HepG2 (cell line): Measurements from ENCODE around the gene UBTD1. TPM values are rescaled to one million over a fixed set of nuclear protein-coding genes. Genes with fewer than 3 reads are reported as not detected.

Experiments
- ZNF589 ChIP-seq: sonication (generic); formaldehyde crosslinking; conservative IDR thresholded peaks from 2 replicates; pipeline ENCODE4 v1.8.0; 2022; ENCODE audit warnings: mild to moderate bottlenecking, moderate library complexity, missing genetic modification reagents
- ZNF782 ChIP-seq: sonication (generic); formaldehyde crosslinking; IDR thresholded peaks from 2 replicates; pipeline ENCODE4 v1.4.0; 2020; ENCODE audit warnings: missing genetic modification reagents, mild to moderate bottlenecking, borderline replicate concordance
- polyA plus RNA-seq, 8 experiments: library from polyadenylated mRNA; depleted of rRNA in 3 of 8; stranded (reverse) in 7 of 8; unstranded in 1 of 8; fragments of >200 nt; fragmentation: Illumina TruSeq in 4 of 8; extraction: Trizol in 4 of 8; gene quantifications; 2 replicates each; pipeline versions ENCODE4 v1.2.1 to v1.2.3, GENCODE V29; 2011 to 2016; ENCODE audit warnings: low read depth in 4 of 8, missing spikeins in 1 of 8, mixed read lengths in 1 of 8; ENCODE audit not compliant: insufficient read depth in 1 of 8
- total RNA-seq, 5 experiments: library from RNA; depleted of rRNA; stranded (reverse); fragments of >200 nt; fragmentation: Illumina TruSeq; extraction: Trizol; gene quantifications; 2 replicates each; pipeline ENCODE4 v1.2.3, GENCODE V29; 2016; ENCODE audit warnings: low read depth in 1 of 5
- TF ChIP-seq, protein P1 (sequence below): sonication (generic); formaldehyde crosslinking; IDR thresholded peaks from 2 replicates; pipeline ENCODE4 v1.5.0; 2020; ENCODE audit warnings: mild to moderate bottlenecking, missing genetic modification reagents, borderline replicate concordance

Gene UBTD1
- total and polyA plus RNA-seq, 2 of the 13 experiments (the other 11 are each of a cell fraction or from before 2014, with no cell fraction given): 7.9 to 10.0 TPM

DNA sequence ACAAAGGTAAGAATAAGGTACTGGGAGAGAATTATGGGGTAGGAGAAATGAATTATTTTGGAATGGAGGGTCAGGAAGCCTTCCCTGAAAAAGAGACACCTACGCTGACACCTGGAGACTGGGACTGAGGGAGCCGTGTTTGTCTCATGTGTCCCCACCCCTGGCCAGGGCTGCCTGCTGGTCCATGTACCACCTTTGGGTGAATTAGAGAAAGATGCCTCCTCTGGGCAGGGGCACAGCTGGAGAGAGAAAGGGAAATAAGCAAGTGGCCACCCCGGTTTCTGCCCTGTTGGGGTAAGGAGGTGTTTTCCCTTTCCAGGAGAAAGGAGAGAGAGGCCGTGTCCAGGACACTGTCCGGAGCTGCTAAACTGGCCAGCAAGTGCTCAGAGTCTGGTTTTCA is 21.8 kb downstream of the UBTD1 start (continued):
- TF ChIP-seq, protein P1, sequence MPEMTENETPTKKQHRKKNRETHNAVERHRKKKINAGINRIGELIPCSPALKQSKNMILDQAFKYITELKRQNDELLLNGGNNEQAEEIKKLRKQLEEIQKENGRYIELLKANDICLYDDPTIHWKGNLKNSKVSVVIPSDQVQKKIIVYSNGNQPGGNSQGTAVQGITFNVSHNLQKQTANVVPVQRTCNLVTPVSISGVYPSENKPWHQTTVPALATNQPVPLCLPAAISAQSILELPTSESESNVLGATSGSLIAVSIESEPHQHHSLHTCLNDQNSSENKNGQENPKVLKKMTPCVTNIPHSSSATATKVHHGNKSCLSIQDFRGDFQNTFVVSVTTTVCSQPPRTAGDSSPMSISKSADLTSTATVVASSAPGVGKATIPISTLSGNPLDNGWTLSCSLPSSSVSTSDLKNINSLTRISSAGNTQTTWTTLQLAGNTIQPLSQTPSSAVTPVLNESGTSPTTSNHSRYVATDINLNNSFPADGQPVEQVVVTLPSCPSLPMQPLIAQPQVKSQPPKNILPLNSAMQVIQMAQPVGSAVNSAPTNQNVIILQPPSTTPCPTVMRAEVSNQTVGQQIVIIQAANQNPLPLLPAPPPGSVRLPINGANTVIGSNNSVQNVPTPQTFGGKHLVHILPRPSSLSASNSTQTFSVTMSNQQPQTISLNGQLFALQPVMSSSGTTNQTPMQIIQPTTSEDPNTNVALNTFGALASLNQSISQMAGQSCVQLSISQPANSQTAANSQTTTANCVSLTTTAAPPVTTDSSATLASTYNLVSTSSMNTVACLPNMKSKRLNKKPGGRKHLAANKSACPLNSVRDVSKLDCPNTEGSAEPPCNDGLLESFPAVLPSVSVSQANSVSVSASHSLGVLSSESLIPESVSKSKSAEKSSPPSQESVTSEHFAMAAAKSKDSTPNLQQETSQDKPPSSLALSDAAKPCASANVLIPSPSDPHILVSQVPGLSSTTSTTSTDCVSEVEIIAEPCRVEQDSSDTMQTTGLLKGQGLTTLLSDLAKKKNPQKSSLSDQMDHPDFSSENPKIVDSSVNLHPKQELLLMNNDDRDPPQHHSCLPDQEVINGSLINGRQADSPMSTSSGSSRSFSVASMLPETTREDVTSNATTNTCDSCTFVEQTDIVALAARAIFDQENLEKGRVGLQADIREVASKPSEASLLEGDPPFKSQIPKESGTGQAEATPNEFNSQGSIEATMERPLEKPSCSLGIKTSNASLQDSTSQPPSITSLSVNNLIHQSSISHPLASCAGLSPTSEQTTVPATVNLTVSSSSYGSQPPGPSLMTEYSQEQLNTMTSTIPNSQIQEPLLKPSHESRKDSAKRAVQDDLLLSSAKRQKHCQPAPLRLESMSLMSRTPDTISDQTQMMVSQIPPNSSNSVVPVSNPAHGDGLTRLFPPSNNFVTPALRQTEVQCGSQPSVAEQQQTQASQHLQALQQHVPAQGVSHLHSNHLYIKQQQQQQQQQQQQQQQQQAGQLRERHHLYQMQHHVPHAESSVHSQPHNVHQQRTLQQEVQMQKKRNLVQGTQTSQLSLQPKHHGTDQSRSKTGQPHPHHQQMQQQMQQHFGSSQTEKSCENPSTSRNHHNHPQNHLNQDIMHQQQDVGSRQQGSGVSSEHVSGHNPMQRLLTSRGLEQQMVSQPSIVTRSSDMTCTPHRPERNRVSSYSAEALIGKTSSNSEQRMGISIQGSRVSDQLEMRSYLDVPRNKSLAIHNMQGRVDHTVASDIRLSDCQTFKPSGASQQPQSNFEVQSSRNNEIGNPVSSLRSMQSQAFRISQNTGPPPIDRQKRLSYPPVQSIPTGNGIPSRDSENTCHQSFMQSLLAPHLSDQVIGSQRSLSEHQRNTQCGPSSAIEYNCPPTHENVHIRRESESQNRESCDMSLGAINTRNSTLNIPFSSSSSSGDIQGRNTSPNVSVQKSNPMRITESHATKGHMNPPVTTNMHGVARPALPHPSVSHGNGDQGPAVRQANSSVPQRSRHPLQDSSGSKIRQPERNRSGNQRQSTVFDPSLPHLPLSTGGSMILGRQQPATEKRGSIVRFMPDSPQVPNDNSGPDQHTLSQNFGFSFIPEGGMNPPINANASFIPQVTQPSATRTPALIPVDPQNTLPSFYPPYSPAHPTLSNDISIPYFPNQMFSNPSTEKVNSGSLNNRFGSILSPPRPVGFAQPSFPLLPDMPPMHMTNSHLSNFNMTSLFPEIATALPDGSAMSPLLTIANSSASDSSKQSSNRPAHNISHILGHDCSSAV (CRISPR knock-in tag): no peak
- no peak for TF ChIP-seq ZNF589
- TF ChIP-seq ZNF782 (CRISPR knock-in tag): no peak
